NT2/D1 (cell line): Measurements from ENCODE around the gene BOLA3.

Source experiments
- SUZ12 ChIP-seq: IDR thresholded peaks from 2 replicates; pipeline ENCODE4 v1.6.1; 2011; ENCODE audit not compliant: insufficient read length, insufficient read depth; ENCODE audit errors: extremely low read depth
- YY1 ChIP-seq: IDR thresholded peaks from 2 replicates; pipeline ENCODE4 v1.6.1; 2011; ENCODE audit not compliant: insufficient read length, insufficient read depth
- ZNF274 ChIP-seq: IDR thresholded peaks from 2 replicates; pipeline ENCODE4 v1.6.1; 2011; ENCODE audit warnings: mild to moderate bottlenecking, low read depth, low read length

- no peak for TF ChIP-seq YY1
- no peak for TF ChIP-seq ZNF274
- TF ChIP-seq SUZ12, result no peak
These were observed 52.1 kb downstream of the BOLA3 start for GRCh38 chr2:74095632-74096031.
